PC-9 (cell line): ENCODE measurements around the gene MINDY4.

Source experiments
- CTCF ChIP-seq: fragments of 200-600 bp; sonication (generic); conservative IDR thresholded peaks from 2 replicates; pipeline ENCODE4 v1.6.1; 2017; ENCODE audit warnings: mixed run types, antibody characterized with exemption, mild to moderate bottlenecking, moderate library complexity
- EZH2 ChIP-seq: fragments of 200-600 bp; sonication (generic); IDR thresholded peaks from 2 replicates; pipeline ENCODE4 v1.8.0; 2017; ENCODE audit warnings: antibody characterized with exemption, low read depth

- TF ChIP-seq CTCF (no peak), EZH2 (no peak)
Observed at GRCh38 chr7:30813466-30813865, 42.2 kb downstream of the MINDY4 start.
